ENCODE results near the gene TIPIN.

The TIPIN gene, protein sequence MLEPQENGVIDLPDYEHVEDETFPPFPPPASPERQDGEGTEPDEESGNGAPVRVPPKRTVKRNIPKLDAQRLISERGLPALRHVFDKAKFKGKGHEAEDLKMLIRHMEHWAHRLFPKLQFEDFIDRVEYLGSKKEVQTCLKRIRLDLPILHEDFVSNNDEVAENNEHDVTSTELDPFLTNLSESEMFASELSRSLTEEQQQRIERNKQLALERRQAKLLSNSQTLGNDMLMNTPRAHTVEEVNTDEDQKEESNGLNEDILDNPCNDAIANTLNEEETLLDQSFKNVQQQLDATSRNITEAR

DNA sequence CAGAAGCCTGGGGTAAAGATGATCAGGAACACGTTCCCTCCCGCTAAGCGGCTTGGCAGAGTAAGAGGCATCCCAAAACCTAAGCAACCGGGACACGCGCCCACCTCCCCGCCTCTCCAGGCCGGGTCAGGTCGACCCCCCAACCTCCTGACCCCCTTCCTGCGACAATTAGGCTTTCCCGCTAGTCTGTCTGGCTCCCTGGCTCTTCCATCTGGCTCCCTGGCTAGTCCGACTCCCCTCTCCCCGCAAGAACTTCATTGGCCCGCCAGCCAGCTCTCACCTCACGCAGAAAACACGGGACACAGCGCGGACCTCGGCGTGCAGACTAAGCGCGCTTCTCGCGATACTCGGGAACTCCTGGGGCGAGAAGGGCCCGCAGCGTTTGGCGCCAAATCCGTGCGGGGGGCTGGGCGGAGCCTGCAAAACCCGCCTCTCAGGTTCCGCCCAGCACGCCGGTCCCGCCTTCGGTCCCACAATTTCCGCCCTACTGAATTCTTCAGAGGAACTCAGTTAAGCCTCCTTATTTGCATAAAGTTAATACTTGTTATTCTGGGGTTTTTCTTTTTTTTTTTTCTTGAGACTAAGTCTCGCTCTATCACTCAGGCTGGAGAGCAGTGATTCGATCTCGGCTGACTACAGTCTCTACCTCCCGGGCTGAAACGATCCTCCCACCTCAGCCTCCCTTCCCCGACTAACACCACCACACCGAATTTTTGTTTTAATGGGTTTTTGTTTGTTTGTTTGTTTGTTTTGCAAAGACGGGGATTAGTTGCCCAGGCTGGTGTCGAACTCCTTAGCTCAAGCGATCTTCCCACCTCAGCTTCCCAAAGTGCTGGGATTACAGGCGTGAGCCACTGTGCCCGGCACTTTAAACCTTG is at the start of gene TIPIN:
TSS of gene TIPIN (minus strand) at position 327 of the 878 bp plus-strand sequence. CDS start 3,738 bp downstream, outside the sequence.
- H3K4me3 ChIP-seq (ENCODE audit: low read depth, low read length), result peak within 1 kb of the TSS; percentile 71
- peak; percentile 91 for TF ChIP-seq POLR2A (IDR thresholded peaks at IDR 0.05; ENCODE audit: extremely low read depth, insufficient read length)
- TF ChIP-seq, protein P1, sequence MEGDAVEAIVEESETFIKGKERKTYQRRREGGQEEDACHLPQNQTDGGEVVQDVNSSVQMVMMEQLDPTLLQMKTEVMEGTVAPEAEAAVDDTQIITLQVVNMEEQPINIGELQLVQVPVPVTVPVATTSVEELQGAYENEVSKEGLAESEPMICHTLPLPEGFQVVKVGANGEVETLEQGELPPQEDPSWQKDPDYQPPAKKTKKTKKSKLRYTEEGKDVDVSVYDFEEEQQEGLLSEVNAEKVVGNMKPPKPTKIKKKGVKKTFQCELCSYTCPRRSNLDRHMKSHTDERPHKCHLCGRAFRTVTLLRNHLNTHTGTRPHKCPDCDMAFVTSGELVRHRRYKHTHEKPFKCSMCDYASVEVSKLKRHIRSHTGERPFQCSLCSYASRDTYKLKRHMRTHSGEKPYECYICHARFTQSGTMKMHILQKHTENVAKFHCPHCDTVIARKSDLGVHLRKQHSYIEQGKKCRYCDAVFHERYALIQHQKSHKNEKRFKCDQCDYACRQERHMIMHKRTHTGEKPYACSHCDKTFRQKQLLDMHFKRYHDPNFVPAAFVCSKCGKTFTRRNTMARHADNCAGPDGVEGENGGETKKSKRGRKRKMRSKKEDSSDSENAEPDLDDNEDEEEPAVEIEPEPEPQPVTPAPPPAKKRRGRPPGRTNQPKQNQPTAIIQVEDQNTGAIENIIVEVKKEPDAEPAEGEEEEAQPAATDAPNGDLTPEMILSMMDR (IDR thresholded peaks at IDR 0.05; ENCODE audit: low read depth, low read length), result no peak
- peak; percentile 93 for TF ChIP-seq MYC (IDR thresholded peaks at IDR 0.05; ENCODE audit: low read depth, low read length)
- TF ChIP-seq, protein P2, sequence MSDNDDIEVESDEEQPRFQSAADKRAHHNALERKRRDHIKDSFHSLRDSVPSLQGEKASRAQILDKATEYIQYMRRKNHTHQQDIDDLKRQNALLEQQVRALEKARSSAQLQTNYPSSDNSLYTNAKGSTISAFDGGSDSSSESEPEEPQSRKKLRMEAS (IDR thresholded peaks at IDR 0.05; ENCODE audit: low read depth, low read length), result peak; percentile 84
- DNase-seq (ENCODE audit: low read depth), result peak; percentile 97

DNA sequence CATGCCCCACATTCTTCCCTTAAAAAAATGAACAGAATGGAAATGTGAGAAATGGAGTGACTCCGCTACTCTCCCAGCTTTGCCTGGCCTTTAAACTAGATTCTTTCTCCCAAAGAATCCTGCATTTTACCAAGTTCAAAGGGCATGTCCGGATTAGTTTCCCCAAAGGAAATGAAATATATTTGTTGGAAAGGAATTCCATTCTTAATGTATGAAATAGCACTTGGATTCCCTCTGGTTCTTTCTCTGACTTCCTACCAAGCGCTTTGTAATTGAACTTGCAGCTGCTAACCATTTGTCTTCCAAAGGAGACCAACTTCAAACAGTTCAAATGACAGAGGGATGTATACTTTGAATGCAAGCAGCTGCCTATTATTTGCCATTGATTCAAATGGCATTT is 49.1 kb upstream of the TIPIN start:
- DNase-seq (ENCODE audit: low read depth), result no peak
- TF ChIP-seq POLR2A (IDR thresholded peaks at IDR 0.05; ENCODE audit: extremely low read depth, insufficient read length) (no peak), MYC (IDR thresholded peaks at IDR 0.05; ENCODE audit: low read depth, low read length) (no peak)
- TF ChIP-seq, protein P1 (IDR thresholded peaks at IDR 0.05; ENCODE audit: low read depth, low read length), result no peak
- TF ChIP-seq, protein P2 (IDR thresholded peaks at IDR 0.05; ENCODE audit: low read depth, low read length), result no peak
- H3K4me3 ChIP-seq (ENCODE audit: low read depth, low read length), result no peak overlapping the region

DNA sequence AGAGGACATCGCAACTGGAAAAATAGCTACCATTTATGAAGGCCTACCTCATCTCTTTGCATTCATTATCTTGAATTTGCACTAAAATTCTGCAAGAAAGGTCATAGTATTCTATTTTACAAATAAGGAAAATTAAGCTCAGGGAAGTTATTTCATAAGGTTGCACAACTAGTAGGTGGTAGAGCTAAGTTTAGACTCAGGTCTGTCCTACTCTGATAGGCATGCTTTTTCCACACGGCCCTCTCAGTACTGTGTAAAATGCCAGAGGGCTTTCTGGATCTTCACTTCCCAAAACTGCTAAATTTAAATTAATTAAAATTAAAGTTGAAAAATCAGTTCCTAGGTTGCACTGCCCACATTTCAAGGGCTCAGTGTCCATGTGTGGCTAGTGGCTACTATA is 48.5 kb upstream of the TIPIN start:
- no peak for DNase-seq (ENCODE audit: low read depth)
- TF ChIP-seq, protein P1 (IDR thresholded peaks at IDR 0.05; ENCODE audit: low read depth, low read length), result no peak
- TF ChIP-seq POLR2A (IDR thresholded peaks at IDR 0.05; ENCODE audit: extremely low read depth, insufficient read length) (no peak), MYC (IDR thresholded peaks at IDR 0.05; ENCODE audit: low read depth, low read length) (no peak)
- H3K4me3 ChIP-seq (ENCODE audit: low read depth, low read length), result no peak overlapping the region

DNA sequence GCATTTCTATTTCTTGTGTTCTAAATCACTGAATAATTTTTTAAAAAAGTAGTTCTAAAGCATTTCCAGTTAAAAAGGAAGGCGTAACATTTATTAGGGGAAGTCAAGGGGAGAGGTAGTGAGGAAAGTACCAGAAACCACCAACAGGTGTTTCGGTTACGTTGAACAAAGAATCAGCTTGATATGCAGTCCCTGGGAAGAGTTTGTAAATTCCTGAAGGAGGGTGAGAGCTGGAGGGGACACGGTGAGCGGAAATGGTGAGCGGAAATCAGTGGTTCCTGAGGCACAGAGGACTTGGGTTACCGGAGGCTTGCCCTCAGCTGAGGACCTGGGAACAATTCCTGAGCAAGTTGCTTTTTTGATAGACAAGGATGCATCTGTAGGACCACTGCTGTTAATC is 48.0 kb upstream of the TIPIN start:
- no peak overlapping the region for H3K4me3 ChIP-seq (ENCODE audit: low read depth, low read length)
- DNase-seq (ENCODE audit: low read depth), result no peak
- TF ChIP-seq, protein P2 (IDR thresholded peaks at IDR 0.05; ENCODE audit: low read depth, low read length), result no peak
- TF ChIP-seq MYC (IDR thresholded peaks at IDR 0.05; ENCODE audit: low read depth, low read length) (no peak), POLR2A (IDR thresholded peaks at IDR 0.05; ENCODE audit: extremely low read depth, insufficient read length) (no peak)
- TF ChIP-seq, protein P1 (IDR thresholded peaks at IDR 0.05; ENCODE audit: low read depth, low read length), result no peak

DNA sequence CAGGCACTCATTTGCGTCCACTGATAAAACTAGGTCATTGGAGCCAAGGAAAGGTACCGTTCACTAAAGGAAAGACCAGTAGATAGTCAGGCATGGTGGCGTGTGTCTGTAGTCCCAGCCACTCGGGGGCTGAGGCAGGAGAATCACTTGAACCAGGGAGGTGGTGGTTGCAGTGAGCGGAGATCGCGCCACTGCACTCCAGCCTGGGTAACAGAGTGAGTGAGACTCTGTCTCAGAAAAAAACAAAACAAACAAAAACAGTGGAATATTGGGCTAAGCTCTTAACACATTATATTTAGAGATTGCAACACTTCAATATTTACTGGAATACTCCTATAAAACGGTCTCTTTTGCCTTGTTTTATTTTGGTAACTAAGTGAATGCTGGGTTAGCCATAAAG is 47.6 kb upstream of the TIPIN start:
- H3K4me3 ChIP-seq (ENCODE audit: low read depth, low read length), result no peak overlapping the region
- TF ChIP-seq, protein P2 (IDR thresholded peaks at IDR 0.05; ENCODE audit: low read depth, low read length), result no peak
- TF ChIP-seq POLR2A (IDR thresholded peaks at IDR 0.05; ENCODE audit: extremely low read depth, insufficient read length) (no peak), MYC (IDR thresholded peaks at IDR 0.05; ENCODE audit: low read depth, low read length) (no peak)
- DNase-seq (ENCODE audit: low read depth), result no peak

DNA sequence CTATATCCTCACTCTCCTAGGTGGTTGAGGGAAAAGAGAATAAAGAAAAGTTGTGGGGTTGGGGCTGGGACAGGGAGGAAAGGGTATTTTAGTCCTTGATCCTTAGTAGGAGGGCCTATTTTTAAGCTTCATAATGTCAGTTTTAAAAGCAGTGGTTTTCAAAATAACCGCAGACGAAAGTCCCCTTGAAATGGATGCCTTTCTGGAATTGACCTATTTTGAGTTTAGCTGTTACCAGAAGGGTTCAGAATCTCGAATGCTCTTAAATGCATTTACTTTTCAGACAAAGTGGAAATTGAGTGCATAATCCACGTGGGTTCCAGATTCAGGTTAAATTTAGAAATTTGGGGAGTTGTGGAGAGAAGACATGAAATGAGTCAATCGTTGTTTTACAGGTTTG is 46.8 kb upstream of the TIPIN start:
- DNase-seq (ENCODE audit: low read depth), result no peak
- no peak overlapping the region for H3K4me3 ChIP-seq (ENCODE audit: low read depth, low read length)
- TF ChIP-seq, protein P2 (IDR thresholded peaks at IDR 0.05; ENCODE audit: low read depth, low read length), result no peak
- no peak for TF ChIP-seq MYC (IDR thresholded peaks at IDR 0.05; ENCODE audit: low read depth, low read length)
- no peak for TF ChIP-seq POLR2A (IDR thresholded peaks at IDR 0.05; ENCODE audit: extremely low read depth, insufficient read length)
- TF ChIP-seq, protein P1 (IDR thresholded peaks at IDR 0.05; ENCODE audit: low read depth, low read length), result no peak
